Chondrocyte (in vitro differentiated cells): ENCODE data around the gene PYGB. TPM values are rescaled to one million over a fixed set of nuclear protein-coding genes. Genes with fewer than 3 reads are reported as not detected.

Experiments
- DNase-seq: peaks from one replicate; pipeline ENCODE4 v3.0.0; 2021; ENCODE audit warnings: mixed read lengths, low spot score
- H3K27ac Mint-ChIP-seq: one replicate; pipeline ENCODE4 v1.8.0; 2021; ENCODE audit warnings: mild to moderate bottlenecking, moderate library complexity, mixed read lengths; ENCODE audit not compliant: unreplicated experiment
- H3K27me3 Mint-ChIP-seq: 2 replicates; pipeline ENCODE4 v1.8.0; 2021; ENCODE audit warnings: low read depth, mixed read lengths
- H3K36me3 Mint-ChIP-seq: 2 replicates; pipeline ENCODE4 v1.8.0; 2021; ENCODE audit warnings: low read depth, mixed read lengths
- H3K4me1 Mint-ChIP-seq: 2 replicates; pipeline ENCODE4 v1.8.0; 2021; ENCODE audit warnings: low read depth, mild to moderate bottlenecking, mixed read lengths
- H3K4me3 Mint-ChIP-seq: one replicate; pipeline ENCODE4 v1.8.0; 2021; ENCODE audit warnings: mild to moderate bottlenecking, moderate library complexity, mixed read lengths; ENCODE audit not compliant: unreplicated experiment
- H3K9me3 Mint-ChIP-seq: 2 replicates; pipeline ENCODE4 v1.8.0; 2021; ENCODE audit warnings: low read depth, mixed read lengths
- total RNA-seq: library from RNA; stranded (reverse); gene quantifications from 3 replicates; pipeline ENCODE4 v1.2.1, GENCODE V29; 2021
- TF ChIP-seq, protein P1 (sequence below): fragments of 200-600 bp; sonication (generic); IDR thresholded peaks from 2 replicates; pipeline ENCODE4 v1.5.0; 2021; ENCODE audit warnings: antibody characterized with exemption, mild to moderate bottlenecking, moderate library complexity

Gene PYGB
- total RNA-seq, 1 donor from 2014 or later, result 171 TPM

DNA sequence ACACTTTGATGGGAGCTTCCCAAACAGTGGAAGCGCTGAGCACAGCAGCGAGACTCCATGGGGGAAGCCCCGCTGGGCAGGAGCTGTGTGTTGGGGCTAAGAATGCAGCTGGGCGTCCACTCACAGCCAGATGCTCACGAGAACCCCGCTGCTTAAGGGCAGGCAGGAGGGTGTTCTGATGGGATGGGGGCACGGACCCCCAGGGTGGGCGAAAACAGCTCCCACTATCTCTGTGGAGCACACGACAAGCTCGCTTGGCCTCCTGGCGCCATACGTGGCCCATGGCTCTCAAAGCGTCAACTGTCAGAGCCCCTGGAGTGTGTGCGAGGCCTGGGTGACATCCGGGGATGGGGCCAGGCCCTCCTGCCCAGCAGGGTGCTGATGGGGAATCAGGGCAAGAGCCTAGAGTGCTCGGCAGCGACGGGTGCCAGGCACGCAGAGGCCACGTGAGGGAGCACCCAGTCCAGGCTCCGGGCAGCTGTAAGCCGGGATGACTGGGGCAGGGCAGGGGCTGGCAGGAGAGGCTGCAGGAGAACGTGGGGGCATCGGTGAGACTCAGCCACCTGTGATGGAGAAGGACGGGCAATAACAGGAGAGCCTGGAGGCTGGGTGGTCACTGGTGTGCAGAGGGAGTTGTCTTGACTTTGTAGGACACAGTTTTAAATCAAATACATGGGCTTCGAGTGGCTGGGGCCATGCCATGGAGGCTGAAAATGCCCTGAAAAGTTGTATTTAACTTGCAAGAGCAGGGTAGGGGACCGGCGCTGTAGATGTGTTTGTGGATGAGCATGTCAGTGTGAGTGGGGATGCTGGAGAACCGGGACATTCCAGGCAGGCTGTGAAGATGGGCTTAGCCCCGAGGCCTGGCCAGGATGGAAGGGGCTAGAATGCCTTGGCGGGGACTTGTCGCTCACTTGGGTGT is 27.3 kb downstream of the PYGB start:
- Mint-ChIP-seq H3K27ac (no peak overlapping the region), H3K4me1 (no peaks in the 10 kb centered on the region), H3K4me3 (no peak overlapping the region), H3K27me3 (no peaks in the 10 kb centered on the region), H3K36me3 (peaks cover 30% of the 10 kb centered on the region), H3K9me3 (no peaks in the 10 kb centered on the region)
- TF ChIP-seq, protein P1, sequence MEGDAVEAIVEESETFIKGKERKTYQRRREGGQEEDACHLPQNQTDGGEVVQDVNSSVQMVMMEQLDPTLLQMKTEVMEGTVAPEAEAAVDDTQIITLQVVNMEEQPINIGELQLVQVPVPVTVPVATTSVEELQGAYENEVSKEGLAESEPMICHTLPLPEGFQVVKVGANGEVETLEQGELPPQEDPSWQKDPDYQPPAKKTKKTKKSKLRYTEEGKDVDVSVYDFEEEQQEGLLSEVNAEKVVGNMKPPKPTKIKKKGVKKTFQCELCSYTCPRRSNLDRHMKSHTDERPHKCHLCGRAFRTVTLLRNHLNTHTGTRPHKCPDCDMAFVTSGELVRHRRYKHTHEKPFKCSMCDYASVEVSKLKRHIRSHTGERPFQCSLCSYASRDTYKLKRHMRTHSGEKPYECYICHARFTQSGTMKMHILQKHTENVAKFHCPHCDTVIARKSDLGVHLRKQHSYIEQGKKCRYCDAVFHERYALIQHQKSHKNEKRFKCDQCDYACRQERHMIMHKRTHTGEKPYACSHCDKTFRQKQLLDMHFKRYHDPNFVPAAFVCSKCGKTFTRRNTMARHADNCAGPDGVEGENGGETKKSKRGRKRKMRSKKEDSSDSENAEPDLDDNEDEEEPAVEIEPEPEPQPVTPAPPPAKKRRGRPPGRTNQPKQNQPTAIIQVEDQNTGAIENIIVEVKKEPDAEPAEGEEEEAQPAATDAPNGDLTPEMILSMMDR, result no peak
- DNase-seq, result peak; percentile 84

DNA sequence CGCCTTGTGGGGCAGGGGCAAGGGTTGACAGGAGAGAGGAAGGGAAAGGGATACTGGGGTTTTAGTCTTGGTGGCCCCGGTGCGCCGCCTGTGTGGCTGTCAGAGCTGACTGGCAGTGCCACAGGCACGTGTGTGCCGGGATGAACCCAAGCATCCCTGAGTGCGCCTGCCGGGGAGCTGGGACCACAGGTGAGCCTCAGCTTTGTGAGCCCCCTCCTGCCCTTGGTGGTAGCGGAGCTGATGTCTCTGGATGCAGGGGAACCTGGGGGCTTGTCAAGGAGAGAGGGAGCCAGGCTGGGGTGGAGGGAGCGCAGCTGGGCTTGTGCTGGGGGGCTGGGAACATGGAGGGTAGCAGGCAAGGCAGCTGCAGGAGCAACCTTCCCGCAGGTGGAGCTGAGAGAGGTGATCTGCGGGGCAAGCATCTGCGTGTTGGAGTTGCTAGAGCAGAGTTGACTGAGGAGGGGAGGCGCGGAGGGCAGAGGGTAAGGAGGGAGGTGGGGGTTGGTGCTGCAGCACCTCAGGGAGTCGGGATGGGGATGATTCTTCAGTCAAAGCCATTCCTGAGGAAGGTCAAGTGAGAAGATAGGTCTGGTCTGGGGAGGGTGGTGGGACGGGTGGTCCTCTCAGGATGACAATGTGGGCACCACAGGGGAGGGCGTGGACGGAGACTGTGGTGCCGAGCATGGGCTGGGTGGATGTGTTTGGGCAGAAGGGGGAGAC is 28.1 kb downstream of the PYGB start:
- no peaks in the 10 kb centered on the region for H3K27me3 Mint-ChIP-seq
- TF ChIP-seq, protein P1, result no peak
- H3K4me3 Mint-ChIP-seq, result no peak overlapping the region
- H3K27ac Mint-ChIP-seq, result no peak overlapping the region
- no peaks in the 10 kb centered on the region for H3K9me3 Mint-ChIP-seq
- H3K36me3 Mint-ChIP-seq, result peaks cover 32% of the 10 kb centered on the region
- peak; percentile 78 for DNase-seq
- no peaks in the 10 kb centered on the region for H3K4me1 Mint-ChIP-seq

DNA sequence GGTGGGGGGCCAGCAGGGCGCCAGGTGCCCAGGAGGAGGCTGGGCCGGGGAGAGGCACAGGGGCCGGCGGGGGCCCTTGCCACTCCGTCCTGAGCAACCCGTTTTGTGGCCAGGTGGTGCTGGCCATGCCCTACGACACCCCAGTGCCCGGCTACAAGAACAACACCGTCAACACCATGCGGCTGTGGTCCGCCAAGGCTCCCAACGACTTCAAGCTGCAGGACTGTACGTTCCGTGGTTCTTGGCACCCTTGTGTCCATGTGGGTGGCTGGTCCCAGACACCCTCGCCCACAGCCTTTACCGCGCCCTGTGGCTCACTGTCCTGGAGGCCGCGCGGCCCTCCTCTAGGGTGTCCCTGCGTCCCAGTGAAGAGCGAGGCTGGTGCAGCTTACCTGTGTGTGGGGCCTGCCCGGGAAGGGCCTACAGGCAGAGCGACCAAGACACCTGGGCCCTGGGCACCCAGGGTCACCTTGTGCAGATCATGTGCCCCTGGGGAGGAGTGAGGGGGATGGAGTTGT is 28.7 kb downstream of the PYGB start:
- Mint-ChIP-seq H3K36me3 (peaks cover 32% of the 10 kb centered on the region), H3K9me3 (no peaks in the 10 kb centered on the region), H3K27ac (no peak overlapping the region), H3K27me3 (no peaks in the 10 kb centered on the region), H3K4me3 (no peak overlapping the region), H3K4me1 (no peaks in the 10 kb centered on the region)
- DNase-seq, result peak; percentile 87
- TF ChIP-seq, protein P1, result no peak

DNA sequence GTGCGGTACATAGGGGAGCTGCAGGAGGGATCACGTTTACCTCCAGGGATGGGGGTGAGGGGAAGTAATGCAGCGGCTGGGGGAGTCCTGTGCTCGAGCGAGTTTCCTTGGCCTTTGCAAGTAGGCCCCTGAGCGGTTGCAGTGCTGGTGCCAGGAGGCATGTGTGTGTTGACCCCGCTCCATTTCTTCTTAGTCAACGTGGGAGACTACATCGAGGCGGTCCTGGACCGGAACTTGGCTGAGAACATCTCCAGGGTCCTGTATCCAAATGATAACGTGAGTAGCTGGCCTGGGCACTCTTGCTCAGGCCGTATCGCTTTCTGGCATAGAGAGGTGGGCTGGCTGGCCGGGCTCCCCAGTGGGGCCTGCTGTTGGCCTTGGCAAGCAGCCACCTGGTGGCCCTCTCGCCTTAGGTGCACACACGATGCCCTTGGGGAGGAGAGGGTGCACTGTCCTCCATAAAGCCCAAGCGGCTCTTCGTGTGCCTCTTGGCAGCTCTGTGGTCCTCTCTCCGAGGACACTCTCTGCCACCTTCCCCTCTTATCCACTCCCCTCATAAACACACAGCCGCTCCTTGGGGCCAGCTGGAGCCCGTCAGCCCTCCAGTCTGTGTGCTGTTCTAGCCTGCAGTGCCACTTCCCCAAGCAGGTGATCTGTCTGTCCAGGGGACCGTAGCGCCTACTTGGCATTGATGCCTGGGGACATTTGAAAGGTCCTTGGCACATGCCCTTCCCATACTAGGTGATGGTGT is 29.3 kb downstream of the PYGB start:
- no peaks in the 10 kb centered on the region for H3K27me3 Mint-ChIP-seq
- no peak overlapping the region for H3K27ac Mint-ChIP-seq
- no peak overlapping the region for H3K4me3 Mint-ChIP-seq
- H3K4me1 Mint-ChIP-seq, result no peaks in the 10 kb centered on the region
- DNase-seq, result peak; percentile 68
- peaks cover 29% of the 10 kb centered on the region for H3K36me3 Mint-ChIP-seq
- H3K9me3 Mint-ChIP-seq, result no peaks in the 10 kb centered on the region
- TF ChIP-seq, protein P1, result no peak
